Testis (tissue), 2 donors: ENCODE results near the gene GLS2.

ENCODE experiments used
- CTCF ChIP-seq, 3 experiments: fragments of 450-650 bp in 2 of 3; fragments of 200-600 bp in 1 of 3; sonication (generic) in 1 of 3; IDR thresholded peaks; one replicate each; pipeline ENCODE4 v1.5.1; 2016 to 2019; ENCODE audit warnings: antibody characterized with exemption in 3 of 3, mild to moderate bottlenecking in 2 of 3, moderate library complexity in 1 of 3
- POLR2A ChIP-seq: fragments of 450-650 bp; IDR thresholded peaks from one replicate; pipeline ENCODE4 v1.6.1; 2017; ENCODE audit warnings: antibody characterized with exemption, mild to moderate bottlenecking, moderate library complexity

GRCh38 chr12:56476143-56476542 lies 11.8 kb downstream of the GLS2 start:
- TF ChIP-seq CTCF (IDR thresholded peaks at IDR 0.05) = no peak
- TF ChIP-seq POLR2A = no peak
